Muscle of back (tissue), 11 donors: ENCODE measurements around the gene NFKB1. TPM values are rescaled to one million over a fixed set of nuclear protein-coding genes. Genes with fewer than 3 reads are reported as not detected.
A peak's percentile ranks its signal among the peaks of the same experiment; 100 is the strongest.

Experiments
- DNase-seq, 3 donors: peaks; one replicate each; pipeline versions ENCODE4 v3.0.0 to v3.0.0-alpha.2; 2013
- polyA plus RNA-seq, 10 donors: library from polyadenylated mRNA; unstranded; fragments of 120-200 nt; gene quantifications; one replicate each; pipeline ENCODE4 v1.2.1, GENCODE V29; 2013; ENCODE audit not compliant: insufficient read length in 10 of 10

NFKB1 gene
- polyA plus RNA-seq, 10 donors, result 17.8 to 24.2 (median 19.8) TPM

DNA sequence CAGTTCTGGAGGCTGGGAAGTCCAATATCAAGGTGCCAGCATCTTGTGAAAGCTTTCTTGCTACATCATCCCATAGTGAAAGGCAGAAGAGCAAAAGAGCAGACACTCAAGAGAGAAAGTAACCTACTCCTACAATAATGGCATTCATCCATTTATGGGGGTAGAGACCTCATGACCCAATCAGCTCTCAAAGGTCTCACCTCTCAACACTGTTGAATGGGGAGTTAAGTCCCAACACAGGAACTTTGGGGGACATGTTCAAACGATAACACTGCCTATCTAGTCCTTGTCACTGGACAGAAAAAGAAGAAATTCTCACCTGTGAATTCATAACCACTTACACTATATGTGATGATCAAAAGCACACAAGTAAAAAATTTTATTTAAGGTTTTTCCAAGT lies 6.6 kb upstream of the NFKB1 start:
- DNase-seq, result no peak

DNA sequence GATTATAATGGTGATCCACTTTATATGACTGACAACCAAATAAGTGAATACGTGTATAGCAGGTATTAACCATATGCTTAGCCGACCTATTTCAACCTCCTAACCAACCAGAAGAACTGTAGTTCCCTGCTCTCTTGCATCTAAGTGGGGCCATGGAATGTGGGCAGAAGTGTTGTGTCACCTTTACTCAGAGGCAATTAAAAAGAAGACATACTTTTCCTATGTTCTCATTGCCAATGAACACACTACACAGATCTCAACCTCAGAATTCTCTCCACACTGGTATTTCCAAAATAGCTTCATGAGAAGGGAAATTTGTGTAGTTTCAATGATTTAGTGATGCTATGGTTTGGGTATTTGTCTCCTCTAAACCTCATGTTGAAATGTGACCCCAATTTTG lies 3.2 kb upstream of the NFKB1 start:
- no peak for DNase-seq

GRCh38 chr4:102500352-102500695 lies 835 bp upstream of the NFKB1 start:
- no peak for DNase-seq

DNA sequence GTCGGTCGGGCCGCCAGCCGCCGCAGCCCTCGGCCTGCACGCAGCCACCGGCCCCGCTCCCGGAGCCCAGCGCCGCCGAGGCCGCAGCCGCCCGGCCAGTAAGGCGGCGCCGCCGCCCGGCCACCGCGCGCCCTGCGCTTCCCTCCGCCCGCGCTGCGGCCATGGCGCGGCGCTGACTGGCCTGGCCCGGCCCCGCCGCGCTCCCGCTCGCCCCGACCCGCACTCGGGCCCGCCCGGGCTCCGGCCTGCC lies 213 bp downstream of the NFKB1 start:
- peak in 1 of 3 donors; percentile 47 for DNase-seq

- DNase-seq, result no peak
These were observed 1.3 kb downstream of the NFKB1 start for GRCh38 chr4:102502543-102502818.

DNA sequence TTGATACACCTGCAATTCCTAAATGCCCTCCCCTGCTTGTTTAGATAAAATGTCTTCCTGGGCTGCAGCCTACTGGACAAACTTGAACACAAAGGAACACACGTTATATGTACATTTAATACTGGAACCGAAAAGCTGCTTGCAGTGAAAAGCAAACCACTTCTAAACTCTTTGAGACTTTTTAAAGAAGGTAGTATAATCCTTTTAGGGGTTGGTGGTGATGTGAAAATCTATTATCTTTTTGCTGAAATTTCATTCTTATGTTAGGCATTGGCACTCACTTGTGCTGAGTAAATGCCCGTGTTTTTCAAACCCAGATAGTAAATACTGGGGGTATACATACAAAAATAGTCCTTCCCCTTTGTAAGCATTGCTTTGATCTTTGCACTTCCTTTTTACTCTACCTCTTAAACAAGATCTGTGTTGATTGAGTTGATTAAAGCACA lies 2.2 kb downstream of the NFKB1 start:
- no peak for DNase-seq

GRCh38 chr4:102503831-102504786 lies 3.0 kb downstream of the NFKB1 start:
- DNase-seq, result no peak

DNA sequence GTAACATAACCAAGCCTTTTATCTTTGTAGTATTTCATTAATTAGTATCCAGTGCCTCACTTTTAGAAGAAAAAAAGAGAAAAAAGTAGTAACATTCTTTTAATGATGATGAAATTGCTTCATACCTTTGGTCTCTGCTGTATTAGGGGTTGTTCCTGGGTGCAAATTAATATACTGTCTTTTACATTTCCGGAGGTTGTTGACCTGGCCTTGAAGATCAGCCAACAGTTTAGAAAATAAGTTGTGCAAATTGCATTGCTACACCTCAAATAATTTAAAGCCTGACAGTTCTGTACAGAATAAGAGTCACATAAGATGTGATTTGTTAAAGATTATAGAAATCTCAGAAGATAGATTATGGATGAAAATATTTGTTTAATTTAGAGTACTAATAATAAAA lies 3.8 kb downstream of the NFKB1 start:
- DNase-seq, result no peak

- DNase-seq, result no peak
These were observed 4.5 kb downstream of the NFKB1 start for GRCh38 chr4:102505708-102506107.

DNA sequence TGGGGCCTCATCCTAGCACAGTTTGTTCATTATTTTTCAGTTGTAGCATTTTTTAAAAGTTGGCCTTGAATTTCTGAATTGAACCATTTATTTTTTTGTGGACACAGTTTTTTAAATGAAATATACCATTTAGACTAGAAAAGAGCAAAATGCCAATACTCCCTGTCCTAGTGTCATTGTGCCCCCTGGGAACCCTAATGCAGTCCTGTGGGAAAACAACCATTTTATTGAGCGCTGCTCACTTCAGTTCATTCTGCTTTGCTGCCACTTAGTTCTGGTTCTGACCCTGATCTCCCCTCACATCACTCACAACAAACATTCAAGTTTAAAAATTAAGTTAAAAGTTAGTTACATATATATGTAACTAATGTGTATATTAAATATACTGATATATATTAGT lies 5.4 kb downstream of the NFKB1 start:
- DNase-seq, result no peak

DNA sequence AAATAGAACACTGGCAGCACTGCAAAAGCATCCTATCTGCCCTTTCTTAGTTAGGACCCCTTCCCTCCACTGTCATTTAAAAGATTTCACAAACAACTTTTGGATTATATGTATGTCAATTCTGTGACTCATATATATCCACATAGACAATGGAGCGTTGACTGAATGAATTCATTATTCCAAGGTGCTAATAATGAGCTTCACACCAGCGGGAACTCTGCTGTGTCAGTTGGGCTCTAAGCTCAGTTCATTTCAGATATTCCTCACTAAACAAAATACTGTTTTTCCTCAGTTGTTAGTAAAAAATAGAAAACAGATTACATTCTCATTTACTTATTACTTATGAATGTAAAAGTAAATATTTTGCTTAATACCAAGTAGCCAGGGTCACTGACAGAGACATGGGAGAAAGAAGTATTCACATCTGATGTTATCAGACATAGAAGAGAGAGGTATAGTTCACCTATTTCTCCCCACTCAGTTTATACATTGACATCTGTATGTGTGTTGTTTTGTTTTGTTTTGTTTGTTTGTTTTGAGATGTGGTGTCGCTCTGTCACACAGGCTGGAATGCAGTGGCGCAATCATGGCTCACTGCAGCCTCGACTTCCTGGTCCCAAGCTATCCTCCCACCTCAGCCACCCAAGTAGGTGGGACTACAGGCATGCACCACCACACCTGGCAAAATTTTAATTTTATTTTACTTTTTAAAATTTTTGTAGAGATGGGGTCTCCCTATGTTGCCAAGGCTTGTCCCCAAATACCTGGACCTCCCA lies 10.9 kb downstream of the NFKB1 start:
- DNase-seq, result no peak

DNA sequence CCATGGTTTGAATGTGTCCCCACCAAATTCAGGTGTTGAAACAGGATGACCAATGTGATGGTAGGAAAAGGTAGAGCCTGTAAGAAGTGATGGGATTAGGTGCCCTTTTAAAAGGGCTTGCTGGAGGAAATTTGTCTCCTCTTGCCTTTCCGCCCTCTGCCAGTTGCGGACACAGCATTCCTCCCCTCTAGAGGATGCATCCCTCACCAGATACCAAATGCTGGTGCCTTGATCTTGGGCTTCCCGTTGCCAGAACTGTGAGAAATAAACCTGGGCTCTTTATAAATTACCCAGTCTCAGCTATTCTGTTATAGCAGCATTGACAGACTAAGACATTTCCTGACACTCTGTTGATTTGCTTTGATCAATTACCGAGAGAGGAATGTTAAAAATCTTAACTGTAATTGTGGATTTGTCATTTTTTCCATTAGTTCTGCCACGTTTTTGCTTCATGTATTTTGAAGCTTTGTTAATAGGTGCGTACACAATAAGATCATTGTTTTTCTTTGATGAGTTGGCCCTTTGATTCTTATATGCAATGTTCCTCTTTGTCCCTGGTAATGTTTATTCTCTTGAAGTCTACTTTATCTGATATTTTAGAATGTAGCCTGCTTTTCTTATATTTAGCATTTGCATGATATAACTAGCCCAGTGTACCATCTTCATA lies 13.3 kb downstream of the NFKB1 start:
- no peak for DNase-seq

DNA sequence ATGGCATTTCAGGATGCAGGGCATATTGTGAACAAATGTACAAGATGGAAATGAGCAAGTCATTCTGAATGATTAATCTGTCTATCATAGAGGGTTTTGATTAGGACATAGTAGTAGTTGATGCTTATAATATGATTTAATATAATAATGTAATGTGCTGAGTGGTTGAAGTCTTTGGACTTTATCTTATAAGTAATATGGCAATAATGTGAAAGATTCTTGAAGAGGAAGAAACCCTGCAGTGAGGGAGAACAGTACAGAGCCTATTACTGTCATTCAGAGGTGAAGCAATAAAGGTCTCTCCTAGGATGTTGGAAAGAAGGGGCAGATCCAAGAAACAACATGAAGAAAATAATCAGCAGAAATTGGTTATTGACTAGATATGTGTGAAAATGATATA lies 16.6 kb downstream of the NFKB1 start:
- no peak for DNase-seq

- no peak for DNase-seq
These were observed 17.6 kb downstream of the NFKB1 start for GRCh38 chr4:102518703-102519131.

GRCh38 chr4:102519925-102520324 lies 18.8 kb downstream of the NFKB1 start:
- no peak for DNase-seq

GRCh38 chr4:102521570-102521969 lies 20.4 kb downstream of the NFKB1 start:
- no peak for DNase-seq

DNA sequence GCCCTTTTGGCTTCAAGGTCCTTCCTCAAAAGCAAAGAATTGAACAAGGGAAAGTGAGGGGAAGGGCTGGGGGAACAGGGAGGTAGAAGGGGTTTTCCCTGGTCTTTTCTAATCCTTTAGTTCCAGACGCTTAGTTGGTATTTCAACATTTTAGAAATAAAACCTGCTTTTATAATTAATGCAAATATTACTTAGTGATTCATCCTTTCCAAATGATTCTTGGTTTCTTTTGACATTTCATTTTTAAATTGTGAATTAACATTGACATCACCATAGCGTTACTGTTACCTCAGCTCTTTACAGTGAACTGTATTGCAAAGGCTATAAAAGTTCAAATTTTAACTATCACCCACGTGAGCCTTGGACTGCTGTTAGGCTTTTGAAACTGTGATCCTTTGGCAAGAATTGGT lies 20.9 kb downstream of the NFKB1 start:
- no peak for DNase-seq

DNA sequence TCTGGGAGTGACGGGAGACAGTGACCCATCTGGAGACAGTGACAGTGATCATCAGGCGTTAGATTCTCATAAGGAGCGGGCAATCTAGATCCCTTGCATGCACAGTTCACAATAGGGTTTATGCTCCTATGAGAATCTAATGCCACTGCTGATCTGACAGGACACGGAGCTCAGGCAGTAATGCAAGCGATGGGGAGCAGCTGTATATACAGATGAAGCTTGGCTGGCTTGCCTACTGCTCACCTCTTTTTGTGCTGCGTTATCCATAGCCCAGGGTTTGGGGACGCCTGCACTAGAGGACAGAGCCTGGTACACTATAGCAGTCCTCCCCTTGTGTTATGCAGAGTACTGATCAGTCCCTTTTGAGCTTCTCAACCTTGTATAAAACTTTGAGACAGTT lies 23.5 kb downstream of the NFKB1 start:
- no peak for DNase-seq

DNA sequence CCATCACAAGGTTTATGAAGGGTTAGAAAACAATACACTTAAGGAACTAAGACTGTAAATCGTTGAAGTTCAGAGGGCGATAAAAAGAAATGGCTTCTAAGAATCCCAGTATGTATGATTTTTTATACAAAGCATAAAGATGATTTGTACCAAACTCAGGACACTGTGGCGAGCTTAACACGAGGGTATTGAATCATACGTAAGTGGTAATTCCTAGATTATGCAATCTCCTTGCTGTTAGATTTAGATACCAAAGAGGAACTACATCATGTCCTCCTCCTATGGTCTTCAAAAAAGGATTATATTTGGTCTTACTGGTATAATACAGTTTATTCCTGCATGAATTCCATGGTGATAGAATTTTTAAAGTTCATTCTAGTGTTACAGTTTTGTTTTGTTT lies 23.9 kb downstream of the NFKB1 start:
- DNase-seq, result no peak

DNA sequence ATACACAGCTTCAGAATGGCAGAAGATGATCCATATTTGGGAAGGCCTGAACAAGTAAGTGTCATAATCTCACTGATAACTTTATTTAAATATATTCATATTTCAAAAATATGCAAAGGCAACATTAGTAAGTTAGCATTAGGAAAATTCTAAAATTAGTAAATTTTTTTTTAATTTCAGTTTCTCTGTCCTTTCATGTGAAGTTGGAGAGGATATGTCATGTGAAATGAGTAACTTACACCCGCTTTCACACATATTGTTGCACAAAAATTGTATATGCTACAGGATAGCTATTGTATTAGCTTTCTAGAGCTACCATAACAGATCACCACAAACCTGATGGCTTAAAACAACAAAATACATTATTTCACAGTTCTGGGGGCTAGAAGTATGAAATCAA lies 24.3 kb downstream of the NFKB1 start:
- no peak for DNase-seq

- DNase-seq, result no peak
These were observed 25.4 kb downstream of the NFKB1 start for GRCh38 chr4:102526532-102526931.

- DNase-seq, result no peak
These were observed 26.6 kb downstream of the NFKB1 start for GRCh38 chr4:102527695-102528283.

DNA sequence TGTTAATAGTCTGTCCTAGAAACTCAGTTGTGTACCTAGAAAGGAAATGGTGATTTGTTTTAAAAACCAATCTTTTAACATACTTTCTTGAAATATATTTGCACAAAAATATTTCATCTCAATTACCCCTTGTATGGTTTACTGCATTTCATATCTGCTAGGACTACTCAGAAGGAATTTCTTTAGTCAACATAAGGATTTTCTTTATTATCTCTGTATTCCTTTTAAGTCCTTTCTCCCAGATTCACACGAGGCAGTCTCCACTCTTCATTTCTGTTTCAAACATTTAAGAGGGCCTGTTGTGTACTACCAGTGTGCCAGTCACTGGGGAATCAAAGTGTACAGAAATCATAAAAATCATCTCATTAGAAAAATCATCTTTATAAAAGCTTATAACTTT lies 28.8 kb downstream of the NFKB1 start:
- no peak for DNase-seq
